ENCODE results near the gene SEPTIN8.

DNA sequence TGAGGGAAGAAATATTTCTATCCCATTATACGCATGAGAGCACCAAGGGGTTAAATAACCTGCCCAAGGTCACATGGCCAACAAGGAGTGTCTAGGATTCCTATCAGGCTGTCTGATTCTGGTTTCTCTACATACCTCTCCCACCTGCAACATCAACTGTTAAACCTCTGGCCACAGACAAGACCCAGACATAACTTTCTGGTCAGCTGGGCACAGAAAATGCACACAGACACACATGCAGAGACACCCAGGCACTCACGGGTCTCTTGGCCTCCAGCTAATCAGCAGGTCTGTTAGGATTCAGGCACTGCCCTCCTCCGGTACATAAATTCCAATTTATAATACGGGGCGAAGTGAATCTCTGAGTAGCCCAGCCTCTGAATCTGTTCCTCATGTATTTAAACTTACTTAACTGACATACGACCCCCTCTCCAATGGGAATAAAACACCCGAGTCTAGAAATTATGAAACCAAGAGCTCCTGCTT lies 1.5 kb downstream of the SEPTIN8 start:
- TF ChIP-seq, protein P1, sequence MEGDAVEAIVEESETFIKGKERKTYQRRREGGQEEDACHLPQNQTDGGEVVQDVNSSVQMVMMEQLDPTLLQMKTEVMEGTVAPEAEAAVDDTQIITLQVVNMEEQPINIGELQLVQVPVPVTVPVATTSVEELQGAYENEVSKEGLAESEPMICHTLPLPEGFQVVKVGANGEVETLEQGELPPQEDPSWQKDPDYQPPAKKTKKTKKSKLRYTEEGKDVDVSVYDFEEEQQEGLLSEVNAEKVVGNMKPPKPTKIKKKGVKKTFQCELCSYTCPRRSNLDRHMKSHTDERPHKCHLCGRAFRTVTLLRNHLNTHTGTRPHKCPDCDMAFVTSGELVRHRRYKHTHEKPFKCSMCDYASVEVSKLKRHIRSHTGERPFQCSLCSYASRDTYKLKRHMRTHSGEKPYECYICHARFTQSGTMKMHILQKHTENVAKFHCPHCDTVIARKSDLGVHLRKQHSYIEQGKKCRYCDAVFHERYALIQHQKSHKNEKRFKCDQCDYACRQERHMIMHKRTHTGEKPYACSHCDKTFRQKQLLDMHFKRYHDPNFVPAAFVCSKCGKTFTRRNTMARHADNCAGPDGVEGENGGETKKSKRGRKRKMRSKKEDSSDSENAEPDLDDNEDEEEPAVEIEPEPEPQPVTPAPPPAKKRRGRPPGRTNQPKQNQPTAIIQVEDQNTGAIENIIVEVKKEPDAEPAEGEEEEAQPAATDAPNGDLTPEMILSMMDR (IDR thresholded peaks at IDR 0.05; ENCODE audit: insufficient read depth, low read length): no peak
- no peak for TF ChIP-seq POLR2AphosphoS5 (IDR thresholded peaks at IDR 0.05; ENCODE audit: low read depth)
- no peak for TF ChIP-seq GABPA (IDR thresholded peaks at IDR 0.05; ENCODE audit: low read depth)
- TF ChIP-seq, protein P2, sequence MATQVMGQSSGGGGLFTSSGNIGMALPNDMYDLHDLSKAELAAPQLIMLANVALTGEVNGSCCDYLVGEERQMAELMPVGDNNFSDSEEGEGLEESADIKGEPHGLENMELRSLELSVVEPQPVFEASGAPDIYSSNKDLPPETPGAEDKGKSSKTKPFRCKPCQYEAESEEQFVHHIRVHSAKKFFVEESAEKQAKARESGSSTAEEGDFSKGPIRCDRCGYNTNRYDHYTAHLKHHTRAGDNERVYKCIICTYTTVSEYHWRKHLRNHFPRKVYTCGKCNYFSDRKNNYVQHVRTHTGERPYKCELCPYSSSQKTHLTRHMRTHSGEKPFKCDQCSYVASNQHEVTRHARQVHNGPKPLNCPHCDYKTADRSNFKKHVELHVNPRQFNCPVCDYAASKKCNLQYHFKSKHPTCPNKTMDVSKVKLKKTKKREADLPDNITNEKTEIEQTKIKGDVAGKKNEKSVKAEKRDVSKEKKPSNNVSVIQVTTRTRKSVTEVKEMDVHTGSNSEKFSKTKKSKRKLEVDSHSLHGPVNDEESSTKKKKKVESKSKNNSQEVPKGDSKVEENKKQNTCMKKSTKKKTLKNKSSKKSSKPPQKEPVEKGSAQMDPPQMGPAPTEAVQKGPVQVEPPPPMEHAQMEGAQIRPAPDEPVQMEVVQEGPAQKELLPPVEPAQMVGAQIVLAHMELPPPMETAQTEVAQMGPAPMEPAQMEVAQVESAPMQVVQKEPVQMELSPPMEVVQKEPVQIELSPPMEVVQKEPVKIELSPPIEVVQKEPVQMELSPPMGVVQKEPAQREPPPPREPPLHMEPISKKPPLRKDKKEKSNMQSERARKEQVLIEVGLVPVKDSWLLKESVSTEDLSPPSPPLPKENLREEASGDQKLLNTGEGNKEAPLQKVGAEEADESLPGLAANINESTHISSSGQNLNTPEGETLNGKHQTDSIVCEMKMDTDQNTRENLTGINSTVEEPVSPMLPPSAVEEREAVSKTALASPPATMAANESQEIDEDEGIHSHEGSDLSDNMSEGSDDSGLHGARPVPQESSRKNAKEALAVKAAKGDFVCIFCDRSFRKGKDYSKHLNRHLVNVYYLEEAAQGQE (IDR thresholded peaks at IDR 0.05; ENCODE audit: insufficient replicate concordance, low read depth): no peak
- TF ChIP-seq SPI1 (IDR thresholded peaks at IDR 0.05; ENCODE audit: borderline replicate concordance, low read depth): no peak
